ENCODE measurements around the gene PCCA.
A peak's percentile ranks its signal among the peaks of the same experiment; 100 is the strongest.
"Not testable (repeated sequence)": the region's sequence is repeated elsewhere in the genome, so short reads cannot be mapped to it uniquely, and the experiment has no call there.

PCCA gene

GRCh38 chr13:100247937-100248336 lies 159.0 kb downstream of the PCCA start:
- no peak for DNase-seq

- no peak for DNase-seq
Observed at GRCh38 chr13:100254002-100254401, 165.1 kb downstream of the PCCA start.

DNA sequence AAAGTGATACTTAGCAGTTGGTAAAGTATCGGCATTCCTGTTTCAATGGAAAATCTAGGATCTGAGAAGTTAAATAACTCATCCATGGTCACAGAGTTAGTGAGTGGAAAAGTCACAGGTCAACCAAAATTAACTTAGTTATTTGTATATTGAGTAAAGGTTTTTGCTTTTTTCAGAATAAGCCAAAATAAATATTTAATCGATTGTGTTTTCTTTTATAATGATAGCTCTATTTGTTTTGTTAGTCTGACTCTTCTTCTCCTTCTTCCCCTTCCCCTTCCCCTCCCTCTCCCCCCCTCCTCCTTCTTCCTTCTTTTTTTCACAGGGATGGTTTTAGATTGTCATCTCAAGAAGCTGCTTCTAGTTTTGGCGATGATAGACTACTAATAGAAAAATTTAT lies 173.5 kb downstream of the PCCA start:
- no peak for DNase-seq

DNA sequence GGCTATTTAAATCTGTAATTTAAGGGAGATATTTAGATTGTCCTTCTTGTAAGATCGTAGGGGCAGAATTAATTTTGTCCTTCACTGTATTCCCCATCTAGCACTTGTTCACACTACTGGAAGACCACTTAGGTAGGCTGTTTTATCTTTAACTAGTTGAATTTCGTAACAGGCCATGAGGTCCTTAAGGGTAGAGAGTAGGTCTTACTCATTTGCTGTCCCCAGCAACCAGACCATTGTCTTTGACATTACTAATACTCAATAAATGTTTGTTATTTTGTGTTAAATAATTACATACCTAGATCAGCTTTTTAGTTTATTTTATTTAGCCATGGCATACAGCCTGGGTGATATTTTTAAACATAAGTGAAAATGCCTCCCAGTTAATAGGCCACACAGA lies 177.1 kb downstream of the PCCA start:
- DNase-seq = no peak

GRCh38 chr13:100269837-100270236 lies 180.9 kb downstream of the PCCA start:
- no peak for DNase-seq

GRCh38 chr13:100273138-100273537 lies 184.2 kb downstream of the PCCA start:
- no peak for DNase-seq

- DNase-seq = no peak
Observed at GRCh38 chr13:100273552-100273951, 184.7 kb downstream of the PCCA start.

GRCh38 chr13:100274942-100275506 lies 186.1 kb downstream of the PCCA start:
- no peak for DNase-seq

DNA sequence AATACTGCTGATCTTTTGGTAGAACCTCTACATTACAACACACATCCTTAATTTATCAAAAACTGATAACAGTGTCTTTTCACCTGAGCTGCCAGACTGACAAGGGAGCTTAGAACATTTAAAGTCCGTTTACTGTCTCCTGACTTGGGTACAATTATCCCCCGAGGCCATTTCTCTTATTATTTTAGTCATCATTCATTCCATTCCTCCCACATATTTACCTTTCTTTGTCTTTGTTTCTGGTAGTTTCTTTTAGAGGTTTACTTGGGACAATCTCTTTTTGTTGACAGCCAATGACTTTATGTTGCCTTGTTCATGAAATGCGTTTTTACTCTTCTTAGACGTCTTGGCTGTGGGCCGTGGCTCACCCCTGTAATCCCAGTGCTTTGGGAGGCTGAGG lies 186.9 kb downstream of the PCCA start:
- DNase-seq = no peak

DNA sequence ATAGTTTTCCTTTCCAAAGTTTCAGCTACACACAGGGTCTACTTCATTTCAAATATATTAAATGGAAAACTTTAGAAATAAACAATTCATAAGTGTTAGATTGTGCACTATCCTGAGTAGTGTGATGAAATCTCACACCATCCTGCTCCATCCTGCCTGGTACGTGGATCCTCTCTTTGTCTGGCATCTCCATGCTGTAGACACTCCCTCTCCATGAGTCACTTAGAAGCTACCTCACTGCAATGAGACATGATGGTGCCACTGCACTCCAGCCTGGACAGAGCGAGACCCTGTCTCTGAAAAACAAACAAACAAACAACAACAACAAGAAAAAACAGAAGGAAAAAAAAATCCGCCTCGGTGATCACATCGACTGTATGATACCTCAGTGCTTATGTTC lies 191.8 kb downstream of the PCCA start:
- no peak for DNase-seq

DNA sequence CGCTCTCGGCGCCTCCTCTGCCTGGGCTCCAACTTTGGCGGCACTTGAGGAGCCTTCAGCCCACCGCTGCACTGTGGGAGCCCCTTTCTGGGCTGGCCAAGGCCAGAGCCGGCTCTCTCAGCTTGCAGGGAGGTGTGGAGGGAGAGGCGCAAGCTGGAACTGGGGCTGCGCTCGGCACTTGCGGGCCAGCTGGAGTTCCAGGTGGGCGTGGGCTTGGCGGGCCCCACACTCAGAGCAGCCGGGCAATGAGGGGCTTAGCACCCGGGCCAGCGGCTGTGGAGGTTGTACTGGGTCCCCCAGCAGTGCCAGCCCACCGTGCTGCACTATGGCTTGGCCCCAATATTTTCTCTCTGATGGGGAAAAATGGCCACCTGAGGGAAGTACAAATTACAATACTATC lies 193.4 kb downstream of the PCCA start:
- DNase-seq = not testable (repeated sequence)

- DNase-seq = no peak
Observed at GRCh38 chr13:100290165-100290801, 201.4 kb downstream of the PCCA start.

DNA sequence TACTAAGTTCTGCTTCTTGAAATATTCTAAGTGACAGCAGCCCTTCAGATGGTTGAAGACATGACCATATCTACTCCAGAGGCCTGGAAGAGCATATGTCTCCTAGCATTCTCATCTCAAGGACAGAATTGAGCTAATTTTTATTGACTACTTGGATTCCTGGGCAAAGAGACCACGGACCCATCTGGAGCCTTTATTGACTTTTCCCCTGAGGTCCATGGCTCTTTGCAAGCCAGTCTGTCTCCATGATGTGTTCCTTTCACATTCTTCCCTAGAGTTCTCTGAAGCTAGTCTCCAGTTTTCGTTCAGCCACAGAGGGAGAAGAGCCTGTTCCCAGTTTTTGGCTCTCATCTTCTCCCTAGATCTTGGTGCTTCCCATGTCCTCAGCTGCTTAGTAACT lies 202.7 kb downstream of the PCCA start:
- no peak for DNase-seq

- DNase-seq = no peak
Observed at GRCh38 chr13:100297413-100297812, 208.5 kb downstream of the PCCA start.

DNA sequence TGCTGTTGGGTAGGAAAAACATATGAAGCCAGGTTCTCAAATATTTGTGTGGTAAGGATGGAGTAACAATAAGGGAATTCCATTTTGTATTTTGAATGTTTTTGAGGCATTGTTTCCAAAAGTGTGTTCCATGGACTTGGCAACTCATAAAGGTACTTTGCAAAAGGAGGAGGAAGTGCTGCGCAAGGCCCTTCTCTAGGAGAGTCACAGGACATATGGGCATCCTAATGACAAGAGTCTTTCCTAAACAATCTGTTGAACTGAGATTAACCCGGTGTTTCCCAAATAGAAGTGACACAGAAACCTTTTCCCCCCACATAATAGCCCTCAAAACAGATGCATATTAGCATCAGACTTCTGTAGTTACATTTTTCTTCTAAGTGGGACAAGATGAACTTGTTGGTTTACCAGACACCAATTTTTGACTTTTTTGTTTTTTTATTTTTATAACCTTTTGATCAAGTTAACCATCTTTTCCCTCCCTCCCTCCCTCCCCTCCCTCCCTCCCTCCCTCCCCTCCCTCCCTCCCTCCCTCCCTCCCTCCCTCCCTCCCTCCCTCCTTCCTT lies 209.3 kb downstream of the PCCA start:
- no peak for DNase-seq

- no peak for DNase-seq
Observed at GRCh38 chr13:100298691-100299090, 209.8 kb downstream of the PCCA start.

DNA sequence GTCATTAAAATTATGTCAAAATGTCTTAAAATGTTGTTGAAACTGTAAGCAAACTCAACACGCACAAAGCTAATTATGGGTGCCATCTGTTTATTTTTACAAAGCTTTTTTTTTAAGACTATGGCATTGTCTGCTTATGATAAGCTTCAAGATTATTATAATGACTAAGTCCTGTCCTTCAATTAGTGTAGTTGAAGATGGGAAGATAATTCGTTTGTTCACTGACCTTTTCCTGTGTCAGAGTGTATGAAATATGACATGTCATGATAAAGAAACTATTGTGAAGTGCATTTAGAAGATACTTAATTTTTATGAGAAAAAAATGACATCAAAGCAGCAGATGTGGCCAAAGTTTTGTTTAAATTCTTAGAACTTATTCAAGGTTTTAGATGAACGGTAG lies 211.3 kb downstream of the PCCA start:
- peak; percentile 20 for DNase-seq

GRCh38 chr13:100300708-100301107 lies 211.8 kb downstream of the PCCA start:
- peak; percentile 93 for DNase-seq

DNA sequence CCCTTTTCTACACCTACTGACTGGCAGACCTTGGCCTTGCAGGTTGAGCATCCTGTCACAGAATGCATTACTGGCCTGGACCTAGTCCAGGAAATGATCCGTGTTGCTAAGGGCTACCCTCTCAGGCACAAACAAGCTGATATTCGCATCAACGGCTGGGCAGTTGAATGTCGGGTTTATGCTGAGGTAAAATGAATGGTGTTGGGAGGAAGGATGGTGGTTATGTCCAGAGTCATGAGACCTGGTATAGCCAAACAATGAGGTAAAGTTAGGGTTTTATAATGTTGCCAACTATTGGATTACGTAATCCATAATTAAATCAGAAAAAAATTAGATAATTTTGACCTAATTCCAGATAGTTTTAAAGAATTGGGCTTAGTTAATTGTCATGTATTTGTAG lies 212.5 kb downstream of the PCCA start:
- DNase-seq = peak; percentile 70

DNA sequence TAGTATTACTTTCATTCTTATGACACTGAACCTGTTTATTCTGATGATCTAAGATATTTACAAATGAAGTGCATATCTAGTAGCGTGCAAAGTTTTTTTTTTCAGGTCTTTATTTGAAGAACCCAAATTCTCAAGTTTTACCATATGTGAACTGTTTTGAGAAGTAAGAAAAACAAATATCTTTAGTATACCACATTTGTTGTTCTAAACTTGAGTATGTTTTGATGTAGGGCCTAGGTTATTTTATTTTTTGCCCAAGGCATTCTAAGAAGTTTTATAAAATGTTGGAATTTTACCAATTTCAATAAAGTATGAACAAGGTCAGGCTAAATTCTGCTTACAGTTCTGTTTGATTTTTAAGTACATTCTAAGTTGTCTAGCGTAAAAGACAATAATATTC lies 213.5 kb downstream of the PCCA start:
- DNase-seq = no peak

- DNase-seq = no peak
Observed at GRCh38 chr13:100304229-100304628, 215.3 kb downstream of the PCCA start.

GRCh38 chr13:100305398-100305797 lies 216.5 kb downstream of the PCCA start:
- no peak for DNase-seq

- DNase-seq = no peak
Observed at GRCh38 chr13:100306030-100306429, 217.1 kb downstream of the PCCA start.

DNA sequence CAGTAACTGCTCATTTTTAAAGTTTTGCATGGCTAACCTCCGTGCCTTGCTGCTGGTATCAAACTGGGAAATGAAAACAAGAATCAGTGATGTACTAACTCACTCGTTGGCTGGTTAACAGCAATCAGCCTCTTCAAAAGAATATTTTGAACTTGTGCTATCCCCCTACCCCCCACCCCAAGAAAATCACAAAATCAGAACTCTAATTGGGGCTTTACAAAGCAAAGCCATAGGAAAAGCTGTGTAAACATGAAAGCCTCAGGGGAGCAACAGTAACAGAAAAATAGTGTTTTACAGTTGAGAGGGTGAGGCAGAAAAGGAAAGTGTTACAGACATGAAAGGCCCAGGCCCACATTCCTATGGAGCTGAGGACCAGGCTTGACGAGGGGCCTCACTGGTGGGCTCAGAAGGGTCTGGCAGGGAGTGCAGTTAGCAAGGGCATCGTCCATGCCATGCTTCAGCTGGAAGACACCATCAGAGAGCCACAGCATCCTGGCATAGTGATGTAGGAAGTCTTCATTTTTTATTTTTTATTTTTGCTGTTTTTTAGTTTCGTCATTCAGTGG lies 217.6 kb downstream of the PCCA start:
- no peak for DNase-seq

Measured in NCI-H2171 (cell line).